ENCODE results near the gene ASIC2.

Gene ASIC2

GRCh38 chr17:33287096-33287725, 5.9 kb downstream of the ASIC2 start:
- DNase-seq, result no peak

GRCh38 chr17:33285413-33285812, 7.7 kb downstream of the ASIC2 start:
- DNase-seq, result peak; percentile 55

- DNase-seq, result peak; percentile 72
These were observed 9.1 kb downstream of the ASIC2 start for GRCh38 chr17:33284022-33284421.

- no peak for DNase-seq
These were observed 12.7 kb downstream of the ASIC2 start for GRCh38 chr17:33280162-33280943.

- no peak for DNase-seq
These were observed 15.5 kb downstream of the ASIC2 start for GRCh38 chr17:33277436-33278100.

- DNase-seq, result no peak
These were observed 19.2 kb downstream of the ASIC2 start for GRCh38 chr17:33273743-33274410.

GRCh38 chr17:33273271-33273670, 19.8 kb downstream of the ASIC2 start:
- DNase-seq, result no peak

GRCh38 chr17:33272438-33272837, 20.7 kb downstream of the ASIC2 start:
- no peak for DNase-seq

GRCh38 chr17:33269337-33270060, 23.6 kb downstream of the ASIC2 start:
- no peak for DNase-seq

- no peak for DNase-seq
These were observed 25.1 kb downstream of the ASIC2 start for GRCh38 chr17:33267851-33268548.

GRCh38 chr17:33267271-33267790, 25.8 kb downstream of the ASIC2 start:
- no peak for DNase-seq

GRCh38 chr17:33266611-33267010, 26.5 kb downstream of the ASIC2 start:
- no peak for DNase-seq

- DNase-seq, result no peak
These were observed 27.0 kb downstream of the ASIC2 start for GRCh38 chr17:33266116-33266515.

GRCh38 chr17:33263396-33263795, 29.7 kb downstream of the ASIC2 start:
- no peak for DNase-seq

GRCh38 chr17:33262266-33263123, 30.6 kb downstream of the ASIC2 start:
- DNase-seq, result no peak

- no peak for DNase-seq
These were observed 31.3 kb downstream of the ASIC2 start for GRCh38 chr17:33261820-33262219.

GRCh38 chr17:33260638-33261037, 32.5 kb downstream of the ASIC2 start:
- no peak for DNase-seq

GRCh38 chr17:33258296-33258695, 34.8 kb downstream of the ASIC2 start:
- no peak for DNase-seq

- DNase-seq, result no peak
These were observed 47.9 kb downstream of the ASIC2 start for GRCh38 chr17:33245183-33245582.

- DNase-seq, result no peak
These were observed 49.4 kb downstream of the ASIC2 start for GRCh38 chr17:33243732-33244131.
